SK-N-SH (cell line): ENCODE data around the gene KY. TPM values are rescaled to one million over a fixed set of nuclear protein-coding genes. Genes with fewer than 3 reads are reported as not detected.

Experiments
- CTCF ChIA-PET: fragments of 300-600, 350-600 bp; formaldehyde crosslinking; extraction: SDS; loops from one replicate; lab custom pipeline; 2021; lab: Yijun Ruan, JAX
- POLR2A ChIA-PET: fragments of 350-600 bp; sonication (Branson Sonifier 250); formaldehyde crosslinking; extraction: SDS; loops from one replicate; lab custom pipeline; 2020; ENCODE audit warnings: antibody characterized with exemption, inconsistent platforms; lab: Yijun Ruan, JAX
- DNase-seq: peaks from one replicate; pipeline ENCODE4 v3.0.0; 2012
- H2AFZ ChIP-seq: fragments of 200-600 bp; sonication (generic); 2 replicates; pipeline ENCODE4 v1.8.1; 2016; ENCODE audit warnings: antibody characterized with exemption, mild to moderate bottlenecking, low read depth
- H3F3A ChIP-seq: fragments of 200-600 bp; sonication (generic); replicated peaks from 2 replicates; pipeline ENCODE3; 2016; ENCODE audit warnings: antibody characterized with exemption, mild to moderate bottlenecking; ENCODE audit not compliant: insufficient read depth
- H3K27ac ChIP-seq, 2 experiments: fragments of 200-500 bp in 1 of 2; fragments of 200-600 bp in 1 of 2; sonication (Bioruptor generic) in 1 of 2; sonication (generic), shearing (Covaris generic) in 1 of 2; 2 replicates each; pipeline versions ENCODE4 v1.5.1 to v1.6.1; 2014 to 2016; ENCODE audit warnings: low read depth in 2 of 2, inconsistent platforms in 1 of 2, low read length in 1 of 2, mild to moderate bottlenecking in 1 of 2, mixed read lengths in 1 of 2
- H3K27me3 ChIP-seq: fragments of 200-600 bp; sonication (generic), shearing (Covaris generic); 2 replicates; pipeline ENCODE4 v1.6.1; 2016; ENCODE audit warnings: mixed run types; ENCODE audit not compliant: insufficient read depth
- H3K36me3 ChIP-seq, 2 experiments: fragments of 200-500 bp in 1 of 2; fragments of 200-600 bp in 1 of 2; sonication (Bioruptor generic) in 1 of 2; sonication (generic) in 1 of 2; replicated peaks in 1 of 2; 2 replicates each; pipeline versions ENCODE3 to v1.5.1; 2014 to 2016; ENCODE audit warnings: low read length in 1 of 2, mild to moderate bottlenecking in 1 of 2; ENCODE audit not compliant: insufficient read depth in 2 of 2, control insufficient read depth in 1 of 2
- H3K4me1 ChIP-seq, 2 experiments: fragments of 200-500 bp in 1 of 2; fragments of 200-600 bp in 1 of 2; sonication (Bioruptor generic) in 1 of 2; sonication (generic), shearing (Covaris generic) in 1 of 2; 2 replicates each; pipeline versions ENCODE4 v1.5.1 to v1.6.1; 2014 to 2016; ENCODE audit warnings: low read depth in 1 of 2, low read length in 1 of 2, mixed run types in 1 of 2; ENCODE audit not compliant: insufficient read depth in 2 of 2, control insufficient read depth in 1 of 2
- H3K4me2 ChIP-seq: fragments of 200-600 bp; sonication (generic), shearing (Covaris generic); 2 replicates; pipeline ENCODE4 v1.6.1; 2017; ENCODE audit warnings: mixed run types
- H3K4me3 ChIP-seq, 2 experiments: fragments of 200-500 bp in 1 of 2; fragments of 200-600 bp in 1 of 2; sonication (Bioruptor generic) in 1 of 2; sonication (generic), shearing (Covaris generic) in 1 of 2; 2 replicates each; pipeline versions ENCODE4 v1.5.1 to v1.8.1; 2014 to 2016; ENCODE audit warnings: low read depth in 2 of 2, inconsistent platforms in 1 of 2, low read length in 1 of 2, mild to moderate bottlenecking in 1 of 2, mixed read lengths in 1 of 2, moderate library complexity in 1 of 2
- H3K79me2 ChIP-seq: fragments of 200-600 bp; sonication (generic); 2 replicates; pipeline ENCODE4 v1.8.1; 2017; ENCODE audit warnings: mild to moderate bottlenecking; ENCODE audit not compliant: insufficient read depth
- H3K9ac ChIP-seq: fragments of 200-600 bp; sonication (generic); 2 replicates; pipeline ENCODE4 v1.6.1; 2017; ENCODE audit warnings: mixed run types
- H3K9me2 ChIP-seq: fragments of 200-600 bp; sonication (generic); 2 replicates; pipeline ENCODE4 v1.6.1; 2017; ENCODE audit warnings: mixed run types
- H3K9me3 ChIP-seq: fragments of 200-600 bp; sonication (generic); 2 replicates; pipeline ENCODE4 v1.6.1; 2017; ENCODE audit warnings: mixed run types, mild to moderate bottlenecking, moderate library complexity
- H4K20me1 ChIP-seq: fragments of 200-600 bp; sonication (generic); 2 replicates; pipeline ENCODE4 v1.6.1; 2017; ENCODE audit warnings: mild to moderate bottlenecking, mixed run types; ENCODE audit not compliant: insufficient read depth
- EZH2phosphoT487 ChIP-seq: fragments of 200-600 bp; sonication (generic); IDR thresholded peaks from 2 replicates; pipeline ENCODE4 v1.6.1; 2017; ENCODE audit warnings: low read depth, mixed run types, mild to moderate bottlenecking, antibody characterized with exemption, moderate library complexity, borderline replicate concordance
- FOXJ3 ChIP-seq: sonication (generic); formaldehyde crosslinking; IDR thresholded peaks from 2 replicates; pipeline ENCODE4 v1.5.1; 2020; ENCODE audit warnings: mild to moderate bottlenecking, missing genetic modification reagents
- FOXM1 ChIP-seq: IDR thresholded peaks from 2 replicates; pipeline ENCODE4 v1.4.0; 2012; ENCODE audit warnings: low read depth, mild to moderate bottlenecking
- NRF1 ChIP-seq: IDR thresholded peaks from 2 replicates; pipeline ENCODE4 v1.6.1; 2012; ENCODE audit warnings: low read depth, mild to moderate bottlenecking, low read length
- POLR2AphosphoS5 ChIP-seq: IDR thresholded peaks from 2 replicates; pipeline ENCODE4 v1.6.1; 2012; ENCODE audit warnings: low read depth, low read length
- RAD21 ChIP-seq: IDR thresholded peaks from 2 replicates; pipeline ENCODE4 v1.6.1; 2012; ENCODE audit warnings: mild to moderate bottlenecking, low read length
- RXRA ChIP-seq: IDR thresholded peaks from 2 replicates; pipeline ENCODE4 v1.4.0; 2012; ENCODE audit warnings: low read depth, mild to moderate bottlenecking, borderline replicate concordance
- TAF1 ChIP-seq: IDR thresholded peaks from 2 replicates; pipeline ENCODE4 v1.6.1; 2012; ENCODE audit warnings: low read depth, mild to moderate bottlenecking, low read length, moderate library complexity, borderline replicate concordance
- TCF12 ChIP-seq: IDR thresholded peaks from 2 replicates; pipeline ENCODE4 v1.4.0; 2012
- TEAD4 ChIP-seq: IDR thresholded peaks from 2 replicates; pipeline ENCODE4 v1.4.0; 2012; ENCODE audit warnings: mild to moderate bottlenecking, borderline replicate concordance; ENCODE audit not compliant: insufficient read depth
- WGBS: methylation state at CpG from one replicate; pipeline ENCODE4 v1.1.6; 2017; ENCODE audit warnings: low lambda C conversion rate; 5-methylcytosine and 5-hydroxymethylcytosine counted together
- polyA plus RNA-seq, 3 experiments: library from polyadenylated mRNA; depleted of rRNA; stranded (reverse); fragments of >200 nt; gene quantifications; 2 replicates each; pipeline ENCODE4 v1.2.3, GENCODE V29; 2012
- TF ChIP-seq, protein P1 (sequence below): fragments of 200-600 bp; sonication (generic); IDR thresholded peaks from 2 replicates; pipeline ENCODE4 v1.6.1; 2017; ENCODE audit warnings: antibody characterized with exemption, mild to moderate bottlenecking, moderate library complexity
- TF ChIP-seq, protein P2 (sequence below): fragments of 150-350 bp; IDR thresholded peaks from 2 replicates; pipeline ENCODE4 v1.6.1; 2016; ENCODE audit warnings: mild to moderate bottlenecking, low read depth, low read length
- TF ChIP-seq, protein P3 (sequence below): IDR thresholded peaks from 2 replicates; pipeline ENCODE4 v1.4.0; 2012; ENCODE audit warnings: low read depth
- TF ChIP-seq, protein P4 (sequence below): IDR thresholded peaks from 2 replicates; pipeline ENCODE4; 2012
- TF ChIP-seq, protein P5 (sequence below): IDR thresholded peaks from 2 replicates; pipeline ENCODE4 v1.6.1; 2012; ENCODE audit warnings: mild to moderate bottlenecking, low read depth, low read length, moderate library complexity

Gene KY
- polyA plus RNA-seq, 1 of the 3 experiments (the other 2 are of a cell fraction): 2.4 TPM

DNA sequence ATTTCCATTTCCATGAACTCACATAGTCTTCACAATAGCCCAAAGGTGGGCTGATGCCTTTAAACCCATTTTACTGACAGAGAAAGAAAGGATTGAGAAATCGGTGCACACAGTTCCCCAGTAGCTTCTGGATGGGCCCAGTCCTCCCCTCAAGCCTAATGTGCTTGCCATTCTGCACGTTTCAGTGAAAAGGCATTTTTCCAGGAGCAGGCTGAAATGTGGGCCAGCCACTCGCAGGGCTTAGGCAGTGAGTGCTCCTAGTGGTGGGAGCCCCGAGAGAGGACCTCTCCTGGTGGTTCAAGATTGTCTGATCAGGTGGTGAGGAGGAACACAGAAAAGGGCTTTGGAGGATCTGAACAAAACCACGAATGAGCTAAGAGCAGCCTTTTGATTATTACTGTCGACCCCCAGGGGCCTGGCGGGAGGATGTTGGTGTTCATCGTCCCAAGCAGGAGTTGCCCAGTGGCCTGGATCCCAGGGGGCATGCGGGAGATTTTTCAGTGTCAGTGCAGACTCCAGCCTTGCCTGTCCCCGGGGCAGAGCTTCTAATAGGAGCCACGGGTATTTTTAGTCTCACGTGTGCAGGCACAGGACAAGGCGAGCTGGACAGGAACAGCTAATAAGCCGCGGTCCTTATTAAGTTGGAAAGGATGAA lies 8.7 kb upstream of the KY start:
- no peaks in the 10 kb centered on the region for H3K27me3 ChIP-seq
- ChIA-PET POLR2A (no interaction called here), CTCF (interaction anchor here (1.1 to 2.7 kb wide), 3 partner anchors 9 to 58 kb away, joined by 3 to 11 read pairs (median 3); partner anchors contain the start of gene KY)
- no peak overlapping the region for H3K9ac ChIP-seq
- H3K9me2 ChIP-seq: no peaks in the 10 kb centered on the region
- no peaks in the 10 kb centered on the region for H3K36me3 ChIP-seq
- peaks cover 3% of the 10 kb centered on the region for H3F3A ChIP-seq
- WGBS: 69% methylated on average over 14 of the region's 15 CpGs
- H2AFZ ChIP-seq: no peak overlapping the region
- H3K4me3 ChIP-seq: no peak overlapping the region
- no peak overlapping the region for H3K27ac ChIP-seq
- no peaks in the 10 kb centered on the region for H3K79me2 ChIP-seq
- TF ChIP-seq TCF12: no peak
- no peak for TF ChIP-seq FOXM1
- no peak for TF ChIP-seq POLR2AphosphoS5
- TF ChIP-seq NRF1: no peak
- TF ChIP-seq RXRA: no peak
- TF ChIP-seq FOXJ3 (CRISPR knock-in tag): no peak
- TF ChIP-seq RAD21: no peak
- TF ChIP-seq, protein P1, sequence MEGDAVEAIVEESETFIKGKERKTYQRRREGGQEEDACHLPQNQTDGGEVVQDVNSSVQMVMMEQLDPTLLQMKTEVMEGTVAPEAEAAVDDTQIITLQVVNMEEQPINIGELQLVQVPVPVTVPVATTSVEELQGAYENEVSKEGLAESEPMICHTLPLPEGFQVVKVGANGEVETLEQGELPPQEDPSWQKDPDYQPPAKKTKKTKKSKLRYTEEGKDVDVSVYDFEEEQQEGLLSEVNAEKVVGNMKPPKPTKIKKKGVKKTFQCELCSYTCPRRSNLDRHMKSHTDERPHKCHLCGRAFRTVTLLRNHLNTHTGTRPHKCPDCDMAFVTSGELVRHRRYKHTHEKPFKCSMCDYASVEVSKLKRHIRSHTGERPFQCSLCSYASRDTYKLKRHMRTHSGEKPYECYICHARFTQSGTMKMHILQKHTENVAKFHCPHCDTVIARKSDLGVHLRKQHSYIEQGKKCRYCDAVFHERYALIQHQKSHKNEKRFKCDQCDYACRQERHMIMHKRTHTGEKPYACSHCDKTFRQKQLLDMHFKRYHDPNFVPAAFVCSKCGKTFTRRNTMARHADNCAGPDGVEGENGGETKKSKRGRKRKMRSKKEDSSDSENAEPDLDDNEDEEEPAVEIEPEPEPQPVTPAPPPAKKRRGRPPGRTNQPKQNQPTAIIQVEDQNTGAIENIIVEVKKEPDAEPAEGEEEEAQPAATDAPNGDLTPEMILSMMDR: no peak
- peaks cover 3 to 9% of the 10 kb centered on the region in 2 experiments; a peak in 2 of 4 replicates for H3K4me1 ChIP-seq
- H3K9me3 ChIP-seq: no peaks in the 10 kb centered on the region
- no peak for DNase-seq
- H4K20me1 ChIP-seq: no peaks in the 10 kb centered on the region
- no peak overlapping the region for H3K4me2 ChIP-seq

DNA sequence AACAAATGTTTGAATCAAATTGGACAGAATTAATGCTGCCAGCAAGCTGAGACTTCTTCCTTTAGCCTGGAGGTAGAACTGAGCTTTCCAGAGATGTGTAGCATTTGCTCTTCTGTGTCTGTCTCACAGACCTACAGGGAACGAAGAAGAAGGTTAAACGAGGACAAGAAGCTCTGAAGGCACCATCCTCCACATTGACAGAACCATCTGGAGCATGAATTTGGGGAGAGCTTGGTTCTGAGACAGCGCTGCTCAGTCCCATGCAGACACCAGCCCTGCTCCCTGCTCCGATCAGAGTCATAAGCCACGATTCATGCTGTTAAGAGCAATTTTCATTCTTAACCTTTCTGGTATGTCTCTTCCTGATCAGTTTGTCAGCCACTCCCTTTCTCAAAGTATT lies 7.7 kb upstream of the KY start:
- no peaks in the 10 kb centered on the region for H3K9me3 ChIP-seq
- no peak overlapping the region for H3K4me2 ChIP-seq
- H3F3A ChIP-seq: no peaks in the 10 kb centered on the region
- no peaks in the 10 kb centered on the region for H3K27me3 ChIP-seq
- H3K27ac ChIP-seq: no peak overlapping the region
- H3K79me2 ChIP-seq: no peaks in the 10 kb centered on the region
- ChIA-PET POLR2A (no interaction called here), CTCF (interaction anchor here (0.7 to 2.7 kb wide), 3 partner anchors 8 to 57 kb away, joined by 3 to 11 read pairs (median 3); partner anchors contain the start of gene KY)
- no peaks in the 10 kb centered on the region for H4K20me1 ChIP-seq
- DNase-seq: no peak
- H2AFZ ChIP-seq: no peak overlapping the region
- H3K9ac ChIP-seq: no peak overlapping the region
- H3K4me1 ChIP-seq: peaks cover under 1 to 2% of the 10 kb centered on the region in 2 experiments; a peak in 2 of 4 replicates
- H3K36me3 ChIP-seq: no peaks in the 10 kb centered on the region
- no peak overlapping the region for H3K4me3 ChIP-seq
- WGBS: 56% methylated on average over 5 of the region's 5 CpGs
- H3K9me2 ChIP-seq: no peaks in the 10 kb centered on the region
- TF ChIP-seq TAF1: no peak
- TF ChIP-seq TEAD4: no peak
- TF ChIP-seq, protein P2, sequence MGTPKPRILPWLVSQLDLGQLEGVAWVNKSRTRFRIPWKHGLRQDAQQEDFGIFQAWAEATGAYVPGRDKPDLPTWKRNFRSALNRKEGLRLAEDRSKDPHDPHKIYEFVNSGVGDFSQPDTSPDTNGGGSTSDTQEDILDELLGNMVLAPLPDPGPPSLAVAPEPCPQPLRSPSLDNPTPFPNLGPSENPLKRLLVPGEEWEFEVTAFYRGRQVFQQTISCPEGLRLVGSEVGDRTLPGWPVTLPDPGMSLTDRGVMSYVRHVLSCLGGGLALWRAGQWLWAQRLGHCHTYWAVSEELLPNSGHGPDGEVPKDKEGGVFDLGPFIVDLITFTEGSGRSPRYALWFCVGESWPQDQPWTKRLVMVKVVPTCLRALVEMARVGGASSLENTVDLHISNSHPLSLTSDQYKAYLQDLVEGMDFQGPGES: no peak
- no peak for TF ChIP-seq RXRA
- TF ChIP-seq, protein P1: no peak
- no peak for TF ChIP-seq FOXJ3 (CRISPR knock-in tag)
- TF ChIP-seq, protein P3, sequence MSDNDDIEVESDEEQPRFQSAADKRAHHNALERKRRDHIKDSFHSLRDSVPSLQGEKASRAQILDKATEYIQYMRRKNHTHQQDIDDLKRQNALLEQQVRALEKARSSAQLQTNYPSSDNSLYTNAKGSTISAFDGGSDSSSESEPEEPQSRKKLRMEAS: no peak
- TF ChIP-seq, protein P4, sequence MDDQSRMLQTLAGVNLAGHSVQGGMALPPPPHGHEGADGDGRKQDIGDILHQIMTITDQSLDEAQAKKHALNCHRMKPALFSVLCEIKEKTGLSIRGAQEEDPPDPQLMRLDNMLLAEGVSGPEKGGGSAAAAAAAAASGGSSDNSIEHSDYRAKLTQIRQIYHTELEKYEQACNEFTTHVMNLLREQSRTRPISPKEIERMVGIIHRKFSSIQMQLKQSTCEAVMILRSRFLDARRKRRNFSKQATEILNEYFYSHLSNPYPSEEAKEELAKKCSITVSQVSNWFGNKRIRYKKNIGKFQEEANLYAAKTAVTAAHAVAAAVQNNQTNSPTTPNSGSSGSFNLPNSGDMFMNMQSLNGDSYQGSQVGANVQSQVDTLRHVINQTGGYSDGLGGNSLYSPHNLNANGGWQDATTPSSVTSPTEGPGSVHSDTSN: no peak
- TF ChIP-seq, protein P5, sequence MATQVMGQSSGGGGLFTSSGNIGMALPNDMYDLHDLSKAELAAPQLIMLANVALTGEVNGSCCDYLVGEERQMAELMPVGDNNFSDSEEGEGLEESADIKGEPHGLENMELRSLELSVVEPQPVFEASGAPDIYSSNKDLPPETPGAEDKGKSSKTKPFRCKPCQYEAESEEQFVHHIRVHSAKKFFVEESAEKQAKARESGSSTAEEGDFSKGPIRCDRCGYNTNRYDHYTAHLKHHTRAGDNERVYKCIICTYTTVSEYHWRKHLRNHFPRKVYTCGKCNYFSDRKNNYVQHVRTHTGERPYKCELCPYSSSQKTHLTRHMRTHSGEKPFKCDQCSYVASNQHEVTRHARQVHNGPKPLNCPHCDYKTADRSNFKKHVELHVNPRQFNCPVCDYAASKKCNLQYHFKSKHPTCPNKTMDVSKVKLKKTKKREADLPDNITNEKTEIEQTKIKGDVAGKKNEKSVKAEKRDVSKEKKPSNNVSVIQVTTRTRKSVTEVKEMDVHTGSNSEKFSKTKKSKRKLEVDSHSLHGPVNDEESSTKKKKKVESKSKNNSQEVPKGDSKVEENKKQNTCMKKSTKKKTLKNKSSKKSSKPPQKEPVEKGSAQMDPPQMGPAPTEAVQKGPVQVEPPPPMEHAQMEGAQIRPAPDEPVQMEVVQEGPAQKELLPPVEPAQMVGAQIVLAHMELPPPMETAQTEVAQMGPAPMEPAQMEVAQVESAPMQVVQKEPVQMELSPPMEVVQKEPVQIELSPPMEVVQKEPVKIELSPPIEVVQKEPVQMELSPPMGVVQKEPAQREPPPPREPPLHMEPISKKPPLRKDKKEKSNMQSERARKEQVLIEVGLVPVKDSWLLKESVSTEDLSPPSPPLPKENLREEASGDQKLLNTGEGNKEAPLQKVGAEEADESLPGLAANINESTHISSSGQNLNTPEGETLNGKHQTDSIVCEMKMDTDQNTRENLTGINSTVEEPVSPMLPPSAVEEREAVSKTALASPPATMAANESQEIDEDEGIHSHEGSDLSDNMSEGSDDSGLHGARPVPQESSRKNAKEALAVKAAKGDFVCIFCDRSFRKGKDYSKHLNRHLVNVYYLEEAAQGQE: no peak
- TF ChIP-seq EZH2phosphoT487: no peak
